Ovary (tissue), 9 donors: ENCODE data around the gene KIF22. TPM values are rescaled to one million over a fixed set of nuclear protein-coding genes. Genes with fewer than 3 reads are reported as not detected.

Experiments used
- DNase-seq, 5 donors: peaks; one replicate each; pipeline ENCODE4 v3.0.0-alpha.2; 2019 to 2020
- H3K27ac ChIP-seq, 2 donors: fragments of 200-600 bp; one replicate each; pipeline versions ENCODE4 v1.5.1 to v1.8.0; 2019 to 2022
- H3K27me3 ChIP-seq: fragments of 200-600 bp; one replicate; pipeline ENCODE4 v1.8.0; 2022
- H3K36me3 ChIP-seq: fragments of 200-600 bp; sonication (generic); one replicate; pipeline ENCODE4 v1.5.1; 2019
- H3K4me1 ChIP-seq: one replicate; pipeline ENCODE4 v1.8.1; 2013; ENCODE audit warnings: mild to moderate bottlenecking, moderate library complexity; ENCODE audit not compliant: insufficient read depth
- H3K4me3 ChIP-seq: fragments of 200-600 bp; sonication (generic); one replicate; pipeline ENCODE4 v1.5.1; 2017
- H3K9me3 ChIP-seq, 2 donors: fragments of 200-600 bp in 1 of 2; sonication (generic) in 1 of 2; one replicate each; pipeline versions ENCODE4 v1.5.1 to v1.8.1; 2013 to 2019; ENCODE audit warnings: mild to moderate bottlenecking in 1 of 2, moderate library complexity in 1 of 2
- EP300 ChIP-seq: sonication (generic); formaldehyde crosslinking; IDR thresholded peaks from one replicate; pipeline ENCODE4 v1.6.1; 2017; ENCODE audit warnings: antibody characterized with exemption
- POLR2A ChIP-seq: fragments of 450-650 bp; IDR thresholded peaks from one replicate; pipeline ENCODE4 v1.6.1; 2017; ENCODE audit warnings: antibody characterized with exemption, mild to moderate bottlenecking, moderate library complexity
- WGBS, 3 donors: extraction: QIAGEN DNeasy Blood & Tissue Kit in 1 of 3; methylation state at CpG; one replicate each; pipeline versions ENCODE4 v1.1.5 to v1.1.7; 2013 to 2017; 5-methylcytosine and 5-hydroxymethylcytosine counted together
- intact Hi-C, 4 donors: fragments of 100-400 bp; cut with DNase I; formaldehyde crosslinking; loops; one replicate each; pipeline versions ENCODE4 v1.11.0 to v1.15.1; 2022 to 2023
- polyA plus RNA-seq, 2 donors: library from polyadenylated mRNA; stranded (reverse); fragments of 200-250 nt in 1 of 2; fragments of 350-450 nt in 1 of 2; fragmentation: Illumina TruSeq in 1 of 2; extraction: RNeasy Lipid Tissue Mini Kit (QIAGEN cat#74804) in 1 of 2; gene quantifications; one replicate each; pipeline ENCODE4 v1.2.3, GENCODE V29; 2013 to 2014
- total RNA-seq, 7 donors: library from RNA; depleted of rRNA in 2 of 7; stranded (reverse); fragments of >200 nt in 2 of 7; fragmentation: NEBNext Ultra II Directional in 3 of 7; extraction: Animal tissue kit (Norgen Biotek cat#: 25700) in 3 of 7; gene quantifications; one replicate each; pipeline versions ENCODE4 v1.1.0 to v1.2.4, GENCODE V29; 2016 to 2023
- TF ChIP-seq, protein P1 (sequence below), 3 donors: fragments of 450-650 bp in 2 of 3; fragments of 200-600 bp in 1 of 3; IDR thresholded peaks; one replicate each; pipeline versions ENCODE4 v1.5.1 to v1.8.0; 2016 to 2022; ENCODE audit warnings: antibody characterized with exemption in 3 of 3, mild to moderate bottlenecking in 1 of 3
- donor health status: DM: no; HTN: no; CAD: no; lungs with moderate emphysema.
- donor health status: DM: no; HTN: no; CAD: no.
- donor health status: Bipolar disorder and iron deficiency.
- donor health status: DM: yes; HTN: yes; CAD: no.
- donor health status: DM: no; HTN: no; CAD: no.
- donor health status: DM: yes; HTN: yes; CAD: no.

The KIF22 gene
- total and polyA plus RNA-seq, 9 donors = 14.4 to 31.0 (median 20.7) TPM

DNA sequence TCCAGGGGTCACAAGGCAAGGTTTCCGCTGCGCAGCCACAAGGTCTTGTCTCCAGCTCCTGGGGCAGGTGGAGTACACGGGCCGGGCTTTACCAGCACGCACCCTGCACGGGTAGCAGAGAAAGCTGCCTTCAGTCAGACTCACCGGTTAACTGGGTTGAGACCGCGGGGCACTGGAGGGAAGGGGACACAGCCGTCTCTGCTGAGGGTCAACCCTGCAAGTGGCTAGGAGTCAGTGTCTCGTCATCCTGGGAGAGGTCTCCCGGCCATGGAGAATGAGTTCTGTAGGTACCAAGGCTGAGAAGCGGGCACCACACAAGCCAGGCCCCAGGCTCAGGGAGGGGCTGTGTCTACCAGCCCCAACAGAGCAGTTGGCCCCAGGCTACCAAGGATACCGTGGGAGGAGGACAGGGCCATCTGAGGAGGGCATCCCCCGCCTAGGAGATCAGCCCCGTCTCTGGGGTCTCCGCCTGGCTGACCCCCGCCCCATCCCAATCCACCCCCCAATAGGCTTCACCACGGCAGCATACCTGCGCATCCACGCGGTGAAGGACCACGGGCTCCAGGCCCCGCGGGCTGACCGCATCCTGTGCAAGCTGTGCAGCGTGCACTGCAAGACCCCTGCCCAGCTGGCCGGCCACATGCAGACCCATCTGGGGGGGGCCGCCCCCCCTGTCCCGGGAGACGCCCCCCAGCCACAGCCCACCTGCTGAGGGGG, 18.6 kb downstream of the KIF22 start:
- H3K4me3 ChIP-seq = no peak overlapping the region
- no peaks in the 10 kb centered on the region for H3K27me3 ChIP-seq
- peaks cover 27% of the 10 kb centered on the region for H3K4me1 ChIP-seq
- peak overlapping the region; percentile 74 to 89 for H3K27ac ChIP-seq
- TF ChIP-seq, protein P1, sequence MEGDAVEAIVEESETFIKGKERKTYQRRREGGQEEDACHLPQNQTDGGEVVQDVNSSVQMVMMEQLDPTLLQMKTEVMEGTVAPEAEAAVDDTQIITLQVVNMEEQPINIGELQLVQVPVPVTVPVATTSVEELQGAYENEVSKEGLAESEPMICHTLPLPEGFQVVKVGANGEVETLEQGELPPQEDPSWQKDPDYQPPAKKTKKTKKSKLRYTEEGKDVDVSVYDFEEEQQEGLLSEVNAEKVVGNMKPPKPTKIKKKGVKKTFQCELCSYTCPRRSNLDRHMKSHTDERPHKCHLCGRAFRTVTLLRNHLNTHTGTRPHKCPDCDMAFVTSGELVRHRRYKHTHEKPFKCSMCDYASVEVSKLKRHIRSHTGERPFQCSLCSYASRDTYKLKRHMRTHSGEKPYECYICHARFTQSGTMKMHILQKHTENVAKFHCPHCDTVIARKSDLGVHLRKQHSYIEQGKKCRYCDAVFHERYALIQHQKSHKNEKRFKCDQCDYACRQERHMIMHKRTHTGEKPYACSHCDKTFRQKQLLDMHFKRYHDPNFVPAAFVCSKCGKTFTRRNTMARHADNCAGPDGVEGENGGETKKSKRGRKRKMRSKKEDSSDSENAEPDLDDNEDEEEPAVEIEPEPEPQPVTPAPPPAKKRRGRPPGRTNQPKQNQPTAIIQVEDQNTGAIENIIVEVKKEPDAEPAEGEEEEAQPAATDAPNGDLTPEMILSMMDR (IDR thresholded peaks at IDR 0.05) = no peak
- TF ChIP-seq EP300 (no peak), POLR2A (no peak)
- 54 to 66% (median 57%) methylated on average over 28 to 31 of the region's 31 CpGs for WGBS, 3 donors
- H3K9me3 ChIP-seq = no peaks in the 10 kb centered on the region
- intact Hi-C loops = loop anchor here in 2 of 4 donors (5.0 to 10.0 kb wide), 2 partner anchors 196 to 198 kb away; no protein-coding TSS in a partner anchor
- DNase-seq = peak in 4 of 5 donors; percentile 41 to 63 (median 60)
- no peaks in the 10 kb centered on the region for H3K36me3 ChIP-seq

DNA sequence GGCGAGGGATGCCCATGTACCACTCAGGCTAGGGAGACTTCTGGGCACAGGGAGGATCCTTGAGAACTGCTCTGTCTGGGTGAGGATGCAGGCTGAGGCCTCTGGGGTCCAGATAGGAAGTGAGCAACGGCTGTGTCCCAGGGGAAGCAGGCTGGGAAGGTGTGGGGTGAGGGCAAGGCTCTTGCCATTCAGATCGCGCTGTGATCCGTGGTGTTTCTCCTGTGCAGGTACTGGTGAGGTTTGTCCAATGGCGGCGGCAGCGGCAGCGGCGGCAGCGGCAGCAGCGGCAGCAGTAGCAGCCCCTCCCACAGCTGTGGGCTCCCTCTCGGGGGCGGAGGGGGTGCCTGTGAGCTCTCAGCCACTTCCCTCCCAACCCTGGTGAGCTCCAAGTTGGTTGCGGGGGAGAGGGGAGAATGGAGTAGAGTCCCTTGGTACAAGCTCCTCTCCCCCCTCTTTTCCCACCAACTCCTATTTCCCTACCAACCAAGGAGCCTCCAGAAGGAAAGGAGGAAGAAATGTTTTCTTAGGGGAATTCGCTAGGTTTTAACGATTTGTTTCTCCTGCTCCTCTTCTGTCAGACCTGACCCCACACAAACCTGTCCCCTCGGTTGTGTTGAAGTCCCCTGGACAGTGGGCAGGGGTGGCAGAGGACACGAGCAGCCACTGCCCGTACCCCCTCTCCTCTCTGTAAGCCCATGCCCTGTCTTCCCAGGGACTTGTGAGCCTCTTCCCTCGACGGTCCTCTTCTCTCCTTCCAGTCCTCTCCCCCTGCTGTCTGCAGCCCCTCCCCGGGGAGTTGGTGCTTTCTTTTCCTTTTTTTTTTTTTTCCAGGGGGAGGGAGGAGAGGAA, 19.5 kb downstream of the KIF22 start:
- 26 to 33% (median 32%) methylated on average over 23 of the region's 23 CpGs for WGBS, 3 donors
- intact Hi-C loops = loop anchor here in 3 of 4 donors (5.0 to 10.0 kb wide), 4 partner anchors 37 to 197 kb away; no protein-coding TSS in a partner anchor

DNA sequence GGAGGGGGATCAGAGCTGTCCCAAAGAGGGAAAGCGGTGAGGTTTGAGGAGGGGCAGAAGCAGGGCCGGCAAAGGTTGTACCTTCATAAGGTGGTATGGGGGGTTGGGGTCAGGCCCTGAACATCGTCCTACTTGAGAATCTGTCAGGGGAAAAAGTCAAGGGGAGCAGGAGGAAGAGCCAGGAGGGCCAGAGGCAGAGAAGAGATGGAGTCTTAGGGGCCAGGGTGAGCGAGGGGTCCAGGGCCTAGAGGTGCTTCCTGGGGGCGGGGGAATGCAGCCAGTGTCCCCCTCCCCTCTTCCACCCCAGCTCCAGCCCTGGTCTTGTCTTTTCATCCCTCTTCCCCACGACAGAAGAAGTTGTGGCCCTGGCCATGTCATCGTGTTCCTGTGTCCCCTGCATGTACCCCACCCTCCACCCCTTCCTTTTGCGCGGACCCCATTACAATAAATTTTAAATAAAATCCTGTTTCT, 20.2 kb downstream of the KIF22 start:
- Histone ChIP-seq H3K27ac (peak overlapping the region; percentile 36 to 89), H3K4me3 (no peak overlapping the region), H3K9me3 (no peaks in the 10 kb centered on the region), H3K36me3 (no peaks in the 10 kb centered on the region), H3K27me3 (no peaks in the 10 kb centered on the region), H3K4me1 (peaks cover 34% of the 10 kb centered on the region)
- peak in 1 of 5 donors; percentile 55 for DNase-seq
- 23 to 26% (median 25%) methylated on average over 9 of the region's 9 CpGs for WGBS, 3 donors
- TF ChIP-seq EP300 (no peak), POLR2A (no peak)
- TF ChIP-seq, protein P1 (IDR thresholded peaks at IDR 0.05) = no peak
- intact Hi-C loops = loop anchor here in 2 of 4 donors (5.0 kb wide), 3 partner anchors 37 to 197 kb away; no protein-coding TSS in a partner anchor

More for the DNA sequence above, 19.5 kb downstream of the KIF22 start:
- peaks cover 32% of the 10 kb centered on the region for H3K4me1 ChIP-seq
- no peak for TF ChIP-seq POLR2A
- no peak for TF ChIP-seq EP300
- TF ChIP-seq, protein P1 (IDR thresholded peaks at IDR 0.05) = no peak
- H3K36me3 ChIP-seq = no peaks in the 10 kb centered on the region
- peak overlapping the region; percentile 74 to 89 for H3K27ac ChIP-seq
- no peaks in the 10 kb centered on the region for H3K9me3 ChIP-seq
- peak; percentile 40 to 60 (median 55) for DNase-seq
- H3K27me3 ChIP-seq = no peaks in the 10 kb centered on the region
- H3K4me3 ChIP-seq = no peak overlapping the region

DNA sequence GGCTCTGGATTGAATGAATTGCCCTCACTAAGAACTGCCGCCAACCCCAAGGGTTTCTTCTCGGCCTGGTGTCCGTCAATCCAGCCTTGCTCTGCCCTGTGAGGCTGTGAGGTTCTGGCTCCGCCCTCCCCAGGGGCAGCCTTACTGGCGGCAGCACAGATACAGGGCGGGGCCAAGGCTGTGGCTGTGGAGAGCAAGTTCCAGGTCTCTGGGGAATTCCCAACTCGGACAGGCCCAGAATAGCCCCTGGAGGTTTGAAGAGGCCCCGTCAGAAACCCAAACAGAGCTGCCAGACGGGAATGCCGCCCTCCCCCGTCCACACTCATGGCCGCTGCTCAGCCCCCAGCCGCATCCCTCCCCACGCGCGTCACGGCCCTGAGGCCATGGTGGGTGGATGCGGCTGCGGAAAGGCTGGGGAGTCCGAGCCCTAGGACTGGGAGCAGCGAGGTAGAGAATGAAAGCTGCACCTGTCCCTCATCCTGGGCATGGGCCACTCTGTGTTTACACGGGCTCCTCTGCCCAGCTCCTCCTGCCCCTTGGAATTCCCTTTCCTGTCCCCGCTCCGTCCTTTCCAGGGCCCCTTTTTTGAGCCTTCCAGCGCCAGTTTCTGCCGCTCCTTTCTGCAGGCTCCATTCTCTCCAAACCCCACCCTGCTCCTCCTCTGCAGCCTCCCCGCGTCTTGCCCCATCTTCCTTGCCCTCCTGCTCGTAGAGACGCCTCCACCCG, 20.8 kb downstream of the KIF22 start:
- Histone ChIP-seq H3K27me3 (no peaks in the 10 kb centered on the region), H3K4me1 (peaks cover 34% of the 10 kb centered on the region), H3K27ac (peak overlapping the region; percentile 8 to 89), H3K9me3 (no peaks in the 10 kb centered on the region), H3K36me3 (no peaks in the 10 kb centered on the region), H3K4me3 (peak overlapping the region; percentile 66)
- intact Hi-C loops = loop anchor here in 2 of 4 donors (5.0 kb wide), 3 partner anchors 36 to 196 kb away; no protein-coding TSS in a partner anchor
- TF ChIP-seq, protein P1 (IDR thresholded peaks at IDR 0.05) = no peak
- TF ChIP-seq EP300 (no peak), POLR2A (no peak)
- WGBS, 3 donors = 1% methylated on average over 31 of the region's 31 CpGs
- DNase-seq = peak; percentile 95 to 98 (median 97)
